Sciatic nerve (tissue), 2 donors: Measurements from ENCODE around the gene BCAR3. TPM values are rescaled to one million over a fixed set of nuclear protein-coding genes. Genes with fewer than 3 reads are reported as not detected.
"Not testable (repeated sequence)": the region's sequence is repeated elsewhere in the genome, so short reads cannot be mapped to it uniquely, and the experiment has no call there.

Experiments
- ATAC-seq: fragments of 200-7000 bp; cut with Tn5 transposase; one replicate; pipeline ENCODE4 v1.9.1; 2020; ENCODE audit warnings: mild to moderate bottlenecking, moderate library complexity
- DNase-seq: peaks from one replicate; pipeline ENCODE4 v3.0.0-alpha.2; 2020; ENCODE audit warnings: low spot score
- intact Hi-C: fragments of 100-400 bp; cut with DNase I; formaldehyde crosslinking; loops from one replicate; pipeline ENCODE4 v1.14.2; 2022
- total RNA-seq: library from RNA; stranded (reverse); fragmentation: NEBNext Ultra II Directional; extraction: Animal tissue kit (Norgen Biotek cat#: 25700); gene quantifications from one replicate; pipeline ENCODE4 v1.2.1, GENCODE V29; 2021
- donor health status: DM: no; HTN: no; CAD: no.
- donor health status: DM: no; HTN: no; CAD: no.

BCAR3 gene
- total RNA-seq, 1 donor from 2014 or later: 35.9 TPM

DNA sequence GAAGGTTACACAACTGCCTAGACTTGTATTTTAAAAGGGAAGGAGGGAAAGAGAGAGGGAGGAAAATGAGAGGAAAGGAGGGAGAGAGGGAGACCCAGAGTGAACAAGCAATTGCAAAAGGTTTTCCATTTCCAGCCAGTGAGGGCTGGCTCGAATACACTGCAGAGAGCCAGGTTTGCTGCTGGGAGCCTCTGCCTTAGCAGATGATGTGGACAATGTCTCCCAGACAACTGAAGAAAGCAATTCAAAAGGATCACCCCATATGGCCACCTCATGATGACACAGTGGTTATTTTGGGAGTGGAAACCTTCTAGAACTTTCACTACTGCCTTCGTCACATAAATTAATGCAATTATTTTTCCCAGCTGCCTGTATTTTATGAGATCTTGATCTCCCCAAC is 86.4 kb downstream of the BCAR3 start:
- intact Hi-C loops: no loop called here
- DNase-seq: no peak
- no peak for ATAC-seq

DNA sequence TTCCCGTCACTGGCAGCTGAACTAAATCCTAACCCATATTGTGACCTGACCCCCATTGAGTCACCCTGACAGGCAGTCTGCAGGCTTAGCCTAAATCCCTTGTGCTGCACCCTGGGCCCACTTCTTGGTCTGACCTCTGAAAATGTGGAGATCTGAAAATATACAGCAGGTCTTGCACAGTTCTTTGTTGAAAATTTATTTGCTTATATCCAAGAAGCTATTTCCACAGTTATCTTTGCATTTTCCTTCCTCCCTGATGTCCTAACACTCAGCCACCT is 87.1 kb downstream of the BCAR3 start:
- intact Hi-C loops: no loop called here
- DNase-seq (no peak), ATAC-seq (no peak)

DNA sequence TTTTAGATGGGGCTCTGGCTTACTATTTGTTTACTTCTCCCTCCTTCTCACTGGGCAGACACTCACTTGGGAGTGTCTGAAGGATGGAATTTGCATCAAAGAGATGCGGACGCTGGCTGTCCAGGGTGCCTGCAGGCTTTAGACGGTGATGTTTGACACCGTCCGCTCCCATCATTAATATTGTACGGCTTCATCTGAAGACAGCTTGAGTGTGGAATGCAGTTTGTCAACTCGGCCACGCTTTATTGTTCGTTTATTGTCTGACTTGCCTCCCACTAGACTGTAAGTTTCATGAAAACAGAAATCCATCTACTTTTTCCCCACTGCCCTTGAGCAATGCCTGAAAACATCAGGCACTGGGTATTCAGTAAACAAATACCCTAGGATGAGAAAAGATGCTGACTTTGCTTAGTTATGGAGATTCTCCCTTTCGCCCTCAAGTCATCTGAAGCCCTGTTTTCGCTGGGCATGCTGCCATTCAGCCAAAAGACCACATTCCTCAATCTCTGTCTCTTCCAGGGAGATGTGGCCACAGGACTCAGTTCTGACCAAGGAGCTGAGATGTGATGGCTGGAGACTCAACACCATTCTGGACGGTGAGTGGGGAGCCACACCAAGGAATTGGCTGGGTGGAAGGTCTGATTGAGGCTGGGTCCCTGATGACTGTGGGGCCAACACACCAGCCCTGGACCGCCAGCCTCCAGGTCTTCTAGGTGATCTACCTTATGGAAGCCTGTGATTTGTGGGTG is 87.6 kb downstream of the BCAR3 start:
- ATAC-seq (no peak), DNase-seq (no peak)
- intact Hi-C loops: no loop called here

DNA sequence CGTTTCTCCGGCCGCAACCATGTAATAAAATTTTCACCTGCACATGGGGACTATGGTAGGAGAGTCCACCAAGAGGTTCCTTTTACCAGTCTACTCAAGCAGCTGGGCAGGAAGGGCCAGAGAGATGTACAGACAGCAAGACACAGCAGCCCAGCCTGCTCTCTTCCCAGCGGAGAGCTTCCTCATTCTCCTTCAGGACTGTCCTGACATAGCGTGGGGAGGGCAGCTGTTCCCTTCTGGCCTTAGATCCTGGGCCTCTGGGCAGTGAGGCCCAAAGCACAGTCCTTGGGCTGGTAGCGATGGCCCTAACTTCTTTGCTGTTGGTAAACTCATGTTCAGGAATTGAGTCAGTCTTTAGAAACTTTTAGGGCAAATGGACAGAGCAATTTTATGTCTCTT is 89.1 kb downstream of the BCAR3 start:
- DNase-seq (no peak), ATAC-seq (peak; percentile 28)
- intact Hi-C loops: no loop called here

DNA sequence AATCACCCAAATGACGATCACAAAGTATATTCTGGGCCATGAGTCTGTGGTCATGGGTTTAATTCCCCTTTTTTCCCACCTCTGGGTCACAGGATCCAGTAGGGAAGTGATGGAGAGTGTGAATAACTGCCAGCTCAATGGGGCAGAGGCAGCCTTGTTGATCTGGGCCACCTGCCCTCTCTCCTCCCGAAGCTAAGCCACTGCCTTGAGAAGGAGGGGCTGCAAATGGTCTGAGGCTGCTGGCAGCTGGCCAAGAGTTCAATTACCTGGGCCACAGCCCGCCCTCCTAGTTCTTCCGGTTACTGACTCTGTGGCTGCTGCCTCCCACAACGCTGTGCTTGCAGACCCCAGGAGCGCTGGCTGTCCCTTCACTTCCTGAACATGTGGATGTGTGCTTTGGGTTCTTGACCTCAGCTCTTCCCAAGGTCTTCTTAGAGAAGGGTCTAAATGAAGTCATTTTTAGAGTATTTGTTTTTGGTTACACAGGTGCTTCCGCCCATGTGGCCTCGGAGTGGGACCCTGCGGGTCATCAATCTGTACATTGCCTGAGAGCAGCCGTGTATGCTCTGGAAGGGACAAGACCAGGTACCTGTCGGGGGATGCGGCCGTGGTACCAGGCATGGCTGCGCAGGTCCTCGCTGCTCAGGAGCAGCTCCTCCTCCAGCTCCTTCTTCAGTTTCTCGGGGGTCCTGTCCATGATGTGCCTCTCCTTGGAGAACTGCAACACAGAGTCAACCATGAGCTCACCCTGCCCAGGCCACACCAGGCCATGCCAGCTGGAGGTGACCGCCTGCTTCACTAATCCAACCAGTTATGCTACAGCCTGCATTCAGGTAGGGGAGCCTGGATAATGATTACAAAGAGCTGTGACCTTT is 89.7 kb downstream of the BCAR3 start:
- peak; percentile 40 for ATAC-seq
- intact Hi-C loops: no loop called here
- DNase-seq: no peak

DNA sequence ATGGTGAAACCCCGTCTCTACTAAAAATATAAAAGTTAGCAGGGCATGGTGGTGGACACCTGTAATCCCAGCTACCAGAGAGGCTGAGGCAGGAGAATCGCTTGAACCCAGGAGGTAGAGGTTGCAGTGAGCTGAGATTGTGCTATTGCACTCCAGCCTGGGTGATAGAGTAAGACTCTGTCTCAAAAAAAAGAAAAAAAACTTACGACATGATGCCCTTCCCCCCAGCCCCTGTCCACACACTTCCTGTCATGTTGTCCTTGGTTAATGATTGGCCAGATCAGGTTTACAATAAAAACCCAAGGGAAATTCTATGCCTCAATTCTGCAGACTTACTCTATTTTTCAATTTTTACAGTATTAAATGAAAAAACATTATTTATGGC is 90.4 kb downstream of the BCAR3 start:
- DNase-seq, ATAC-seq, intact Hi-C loops: not testable (repeated sequence)

DNA sequence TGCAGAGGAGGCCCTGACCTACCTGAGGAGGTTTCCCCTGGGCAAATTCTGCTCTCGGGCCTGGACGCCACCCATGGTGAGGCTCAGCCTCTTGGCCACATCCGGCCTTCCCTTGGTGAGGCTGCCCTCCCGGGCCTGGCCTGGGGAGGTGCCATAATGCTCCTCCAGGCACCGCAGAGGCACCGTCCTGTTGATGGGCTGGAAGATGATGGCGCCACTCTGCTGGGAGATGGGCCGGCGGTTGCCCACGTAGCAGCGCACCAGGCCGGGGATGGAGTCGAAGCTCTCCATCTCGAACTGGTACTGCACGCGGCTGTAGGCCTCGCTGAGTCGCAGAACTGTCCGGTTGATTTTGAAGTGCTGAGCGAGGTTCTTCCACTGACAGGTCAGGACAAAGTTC is 92.7 kb downstream of the BCAR3 start:
- no peak for DNase-seq
- ATAC-seq: no peak
- intact Hi-C loops: no loop called here

DNA sequence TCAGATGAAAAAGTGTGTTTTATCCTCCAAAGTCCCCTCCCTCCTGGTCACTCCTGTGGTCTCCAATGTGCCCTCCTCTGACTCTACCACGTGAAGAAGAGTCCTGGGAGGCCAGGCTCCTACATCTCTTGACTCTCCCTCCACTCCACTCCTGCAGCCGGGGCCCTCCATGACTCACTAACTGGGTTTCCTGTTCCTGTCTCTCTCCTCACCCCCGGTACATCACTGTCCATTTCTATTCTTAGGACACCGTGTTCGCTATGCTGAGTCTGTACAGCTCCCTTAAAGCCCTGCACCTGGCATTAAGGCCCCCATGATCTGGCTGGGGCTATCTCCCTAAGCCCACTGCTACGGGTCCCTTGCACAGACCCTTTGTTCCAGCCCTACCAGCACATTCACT is 93.4 kb downstream of the BCAR3 start:
- ATAC-seq: no peak
- no peak for DNase-seq
- intact Hi-C loops: no loop called here

DNA sequence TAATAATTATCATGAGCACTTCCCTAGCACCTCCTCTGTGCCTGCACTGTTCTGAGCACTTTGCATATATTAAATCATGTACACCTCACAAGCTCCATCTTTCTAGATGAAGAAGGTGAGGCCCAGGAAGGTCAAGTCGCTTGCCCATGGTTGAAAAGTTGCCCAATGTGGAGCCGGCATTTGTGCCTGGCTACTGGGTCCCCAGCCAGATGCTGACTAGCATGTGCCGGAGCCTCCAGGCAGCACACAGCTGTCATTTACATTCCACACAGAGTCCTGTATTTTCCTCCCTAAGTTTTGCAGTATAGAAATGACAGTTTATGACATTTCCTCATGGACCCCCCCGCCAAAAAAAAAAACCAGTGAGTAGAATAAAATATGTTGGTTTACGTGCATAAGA is 94.3 kb downstream of the BCAR3 start:
- intact Hi-C loops: no loop called here
- DNase-seq (peak; percentile 44), ATAC-seq (no peak)

DNA sequence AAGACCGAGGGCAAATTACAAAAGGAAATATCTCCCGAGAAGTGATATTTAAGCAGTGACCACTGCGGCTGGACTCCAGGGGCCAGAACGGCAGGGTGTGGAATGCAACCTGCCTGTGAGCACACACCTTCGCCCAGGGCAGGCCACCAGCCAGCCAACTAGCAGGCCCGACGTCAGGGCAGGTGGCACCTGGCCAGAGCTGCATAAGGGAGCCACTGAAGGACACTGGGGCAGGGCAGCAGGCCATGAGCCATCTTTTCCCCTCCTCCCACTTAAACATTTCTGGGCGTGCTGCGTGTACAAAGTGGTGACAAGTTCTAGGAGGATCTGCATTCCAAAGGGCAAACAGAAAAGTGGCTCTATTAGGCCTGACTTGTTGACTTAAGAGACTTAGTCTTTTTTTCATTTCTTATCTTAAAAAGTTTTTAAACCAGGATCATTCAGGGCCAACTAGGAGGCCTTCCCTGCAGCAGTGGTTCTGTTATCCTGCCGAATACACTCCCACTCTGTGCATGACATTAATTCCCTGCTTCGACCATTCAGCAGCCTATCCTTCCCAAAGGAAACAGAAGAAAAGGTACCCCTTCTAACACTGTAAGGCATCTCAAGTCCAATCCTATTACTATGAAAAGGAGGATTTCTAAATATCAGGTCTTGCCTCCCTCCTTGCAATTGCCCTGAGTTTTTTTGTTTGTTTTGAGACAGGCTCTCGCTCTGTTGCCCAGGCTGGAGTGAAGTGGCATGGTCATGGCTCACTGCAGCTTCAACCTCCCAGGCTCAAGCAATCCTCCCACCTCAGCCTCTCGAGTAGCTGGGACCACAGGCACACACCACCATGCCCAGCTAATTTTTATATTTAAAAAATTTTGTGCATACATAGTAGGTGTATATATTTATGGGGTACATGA is 96.3 kb downstream of the BCAR3 start:
- DNase-seq (peak; percentile 61), ATAC-seq (peak; percentile 61)
- intact Hi-C loops: no loop called here

DNA sequence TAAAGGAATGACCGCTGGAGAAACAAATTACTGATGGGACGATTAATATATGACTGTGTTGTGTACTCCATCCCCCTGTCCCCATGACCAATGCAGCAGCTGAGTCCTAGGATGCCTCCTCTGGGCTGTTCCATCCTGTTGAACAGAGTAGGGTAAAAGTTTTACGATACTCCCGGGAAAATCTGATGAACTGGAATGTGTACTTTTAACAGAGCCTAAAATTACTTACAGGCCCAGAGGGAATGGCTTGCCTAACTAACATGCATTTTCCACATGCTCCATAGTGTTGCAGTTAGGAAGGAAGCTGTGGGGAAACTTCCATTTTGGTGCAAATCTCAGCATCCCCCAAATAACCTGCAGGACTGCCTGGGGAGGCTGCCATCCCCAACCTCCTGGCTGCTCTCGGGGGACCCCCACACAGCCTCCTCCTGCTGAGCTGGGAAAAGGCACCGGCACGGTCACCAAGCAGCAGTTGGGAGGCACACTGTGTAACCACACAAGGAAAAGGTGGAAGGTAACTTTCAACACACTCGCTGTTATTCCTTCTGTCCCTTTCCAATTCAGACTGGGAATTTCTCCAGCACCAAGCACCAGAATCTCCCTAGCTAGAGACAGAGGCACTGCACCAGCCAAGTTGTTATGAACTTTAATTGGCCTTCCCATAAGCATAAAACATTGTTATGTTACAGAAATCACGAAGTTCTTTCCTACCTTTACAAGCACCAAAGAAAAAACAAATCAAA is 97.2 kb downstream of the BCAR3 start:
- intact Hi-C loops: no loop called here
- ATAC-seq (peak; percentile 73), DNase-seq (peak; percentile 33)

DNA sequence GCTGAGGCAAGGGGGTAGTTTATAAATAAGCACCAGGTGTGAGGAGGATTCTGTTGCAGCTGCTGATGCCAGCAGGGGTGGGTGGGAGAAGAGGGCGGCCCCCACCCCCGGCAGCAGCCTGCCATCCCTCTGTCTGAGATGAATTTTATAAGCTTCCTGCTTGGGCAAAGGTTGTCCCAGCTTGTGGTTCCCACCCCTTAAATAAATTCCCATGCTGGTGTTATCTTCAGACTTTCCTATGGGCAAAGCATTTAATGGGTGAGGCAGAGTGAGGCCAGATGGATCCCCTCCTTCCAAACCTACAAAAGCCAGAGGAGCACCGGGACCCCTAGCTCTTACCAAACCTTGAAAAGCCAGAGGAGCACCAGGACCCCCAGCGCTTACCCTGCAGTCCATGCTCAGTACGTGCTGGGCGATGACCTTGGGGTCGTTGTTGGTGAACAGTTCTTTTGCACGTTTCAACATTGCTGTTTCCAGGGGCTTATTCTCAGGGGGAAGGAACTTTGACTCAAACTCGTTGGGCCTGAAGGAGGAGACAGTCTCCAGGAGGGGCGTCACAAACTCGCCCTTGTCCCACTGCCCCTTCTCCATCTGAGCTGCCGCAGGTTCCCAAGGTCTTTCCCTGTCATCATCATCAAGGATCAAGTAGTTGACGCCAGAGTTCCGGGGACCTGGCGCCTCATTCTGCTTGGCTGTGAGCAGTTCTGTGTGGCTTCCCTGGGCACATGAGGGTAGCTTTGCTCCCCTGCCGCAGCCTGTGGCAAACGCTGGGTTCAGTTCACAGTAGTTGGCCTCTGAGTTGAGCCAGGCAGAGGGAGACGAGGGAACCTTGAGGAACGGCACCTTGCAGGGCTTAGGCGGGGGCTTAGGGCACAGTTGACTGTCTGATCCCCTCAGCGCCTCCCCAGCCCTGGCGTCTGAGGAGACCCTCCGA is 99.5 kb downstream of the BCAR3 start:
- peak; percentile 47 for DNase-seq
- intact Hi-C loops: no loop called here
- no peak for ATAC-seq

DNA sequence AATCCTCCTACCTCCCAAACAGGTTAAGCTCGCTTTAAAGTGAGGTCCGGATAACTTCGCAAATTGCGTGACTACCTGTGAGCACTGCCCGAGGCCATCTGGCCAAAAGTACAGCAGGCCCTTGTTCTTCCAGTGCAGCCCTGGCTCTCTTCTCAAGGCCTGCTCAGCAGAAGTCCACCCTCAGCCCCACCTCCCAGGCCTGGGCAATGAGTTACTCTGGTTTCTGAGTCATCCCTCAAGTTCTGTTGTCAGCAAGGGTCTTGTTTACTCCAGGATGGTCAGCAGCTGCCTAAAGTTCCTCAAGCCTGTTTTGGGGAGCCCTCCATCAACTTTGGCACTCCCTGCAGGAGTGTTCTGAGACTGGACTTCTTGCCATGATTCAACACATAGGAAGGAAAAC is 101.7 kb downstream of the BCAR3 start:
- ATAC-seq (no peak), DNase-seq (no peak)
- intact Hi-C loops: no loop called here

DNA sequence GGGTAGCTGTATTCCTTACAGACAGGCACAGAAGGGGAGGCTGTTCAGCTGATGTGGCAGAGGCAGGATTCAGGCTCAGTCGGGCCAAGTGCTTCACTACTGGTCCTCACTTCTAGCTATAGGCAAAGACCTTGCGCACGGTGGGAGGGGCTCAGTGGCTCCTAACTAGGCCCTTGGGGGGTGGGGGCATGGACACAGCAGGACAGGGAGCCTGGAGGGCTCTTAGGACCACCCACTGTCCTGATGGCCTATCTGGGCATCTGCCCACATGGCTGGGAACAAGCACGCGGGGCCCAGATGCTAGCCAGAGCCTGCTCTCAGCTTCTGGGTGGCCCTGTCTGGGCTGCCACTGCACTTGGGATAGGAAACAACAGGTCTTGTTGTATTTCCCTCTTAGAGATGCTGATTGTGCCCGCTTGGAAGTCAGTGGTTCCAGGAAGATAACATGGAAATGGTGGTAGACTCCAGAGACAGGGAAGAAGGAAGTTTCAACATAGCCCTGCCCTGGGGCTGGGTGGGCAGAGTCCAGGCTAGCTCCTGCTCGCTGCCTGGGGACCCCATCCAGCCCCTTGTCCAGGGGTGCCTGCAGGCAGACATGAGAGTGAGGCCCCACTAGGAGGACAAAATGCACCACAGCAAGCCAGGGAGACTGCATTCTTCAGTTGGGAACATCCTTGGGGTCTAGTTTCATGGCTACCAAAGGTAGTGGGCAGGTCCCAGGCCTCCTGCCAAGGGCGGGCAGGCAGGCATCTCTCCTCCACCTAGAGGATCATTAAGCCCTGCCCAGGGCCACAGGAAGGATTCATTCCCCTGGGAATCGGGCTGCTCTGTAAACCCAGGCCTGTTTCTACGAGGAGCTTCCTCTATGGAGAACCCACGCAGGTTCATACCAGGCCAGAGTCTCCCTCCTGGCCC is 102.5 kb downstream of the BCAR3 start:
- intact Hi-C loops: no loop called here
- DNase-seq: no peak
- no peak for ATAC-seq

DNA sequence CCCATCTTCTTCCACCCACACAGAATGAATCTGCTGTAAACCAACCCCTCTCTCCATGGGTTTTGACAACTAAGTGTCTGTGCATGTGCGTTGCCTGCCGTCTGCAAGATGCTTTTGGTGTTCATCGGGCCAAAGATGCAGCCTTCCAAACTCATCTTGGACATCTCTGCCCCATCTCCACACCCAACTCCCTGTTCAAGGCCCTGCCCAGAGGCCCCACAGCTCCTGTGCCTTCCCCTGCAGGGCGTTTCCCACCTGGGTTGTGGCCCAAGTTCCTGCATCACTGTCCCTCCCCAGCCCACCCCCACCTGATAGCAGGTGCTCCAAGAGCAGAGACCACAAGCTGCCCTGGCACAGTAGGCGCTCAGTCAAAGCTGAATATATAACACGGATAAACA is 103.2 kb downstream of the BCAR3 start:
- intact Hi-C loops: no loop called here
- ATAC-seq: no peak
- no peak for DNase-seq

DNA sequence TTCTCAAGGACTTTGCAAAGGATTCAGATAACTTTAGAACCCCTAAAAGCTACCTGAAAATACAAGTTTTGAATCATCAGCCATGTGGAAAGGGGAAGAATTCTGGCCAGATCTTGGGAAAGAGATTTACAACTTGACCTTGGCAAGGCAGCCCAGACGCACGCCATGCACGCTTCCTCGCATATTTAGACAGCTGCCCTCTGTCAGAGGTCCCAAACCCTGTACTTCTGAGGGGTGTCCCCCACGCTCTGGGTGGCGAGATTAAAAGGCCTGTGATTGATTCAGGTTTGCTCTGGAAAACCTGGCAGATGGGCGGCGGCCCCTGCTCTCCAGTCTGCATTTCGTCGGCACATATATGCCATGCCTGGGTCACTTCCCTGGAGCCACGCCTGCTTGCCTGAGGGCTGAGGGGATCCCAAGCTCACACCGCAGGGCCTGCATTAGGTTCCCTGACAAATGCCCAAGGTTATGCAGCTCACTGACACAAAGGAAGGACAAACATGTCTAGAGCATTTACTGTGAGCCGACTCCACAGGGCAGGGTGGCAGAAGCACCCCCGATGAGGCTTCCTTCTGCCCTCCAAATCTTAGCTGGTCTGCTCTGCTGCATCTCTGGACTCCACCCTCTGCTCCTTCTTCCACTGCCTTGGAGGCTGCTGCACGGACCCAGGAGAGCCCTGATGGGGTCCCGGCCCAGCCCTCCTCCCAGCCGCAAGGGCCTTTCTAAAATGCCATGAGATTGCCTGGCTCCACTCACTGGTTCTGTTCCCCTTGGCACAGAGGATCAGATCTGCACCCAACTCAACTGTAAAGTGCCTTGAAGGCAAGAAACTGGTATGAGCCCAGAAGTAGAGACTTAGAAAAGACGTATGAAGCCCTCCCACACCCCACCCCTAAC is 103.9 kb downstream of the BCAR3 start:
- intact Hi-C loops: no loop called here
- no peak for DNase-seq
- ATAC-seq: peak; percentile 25
